Spleen (tissue), 11 donors: ENCODE results near the gene PDE6G. TPM values are rescaled to one million over a fixed set of nuclear protein-coding genes. Genes with fewer than 3 reads are reported as not detected.

ENCODE experiments used
- DNase-seq: peaks from one replicate; pipeline ENCODE4 v3.0.0-alpha.2; 2020
- H3K27ac ChIP-seq, 8 donors: fragments of 200-600 bp; sonication (generic) in 7 of 8; 1 replicate in 4 of 8; 2 replicates in 4 of 8; pipeline versions ENCODE4 v1.5.0 to v1.8.0; 2016 to 2021; ENCODE audit warnings: inconsistent platforms in 4 of 8, mild to moderate bottlenecking in 4 of 8, moderate library complexity in 1 of 8
- H3K27me3 ChIP-seq, 7 donors: fragments of 200-600 bp; sonication (generic) in 6 of 7; replicated peaks in 1 of 7; 1 replicate in 4 of 7; 2 replicates in 3 of 7; pipeline versions ENCODE4 v1.5.0 to v1.8.0; 2016 to 2021; ENCODE audit warnings: inconsistent platforms in 3 of 7, mild to moderate bottlenecking in 1 of 7
- H3K36me3 ChIP-seq, 6 donors: fragments of 200-600 bp; sonication (generic) in 5 of 6; 1 replicate in 4 of 6; 2 replicates in 2 of 6; pipeline versions ENCODE4 v1.5.0 to v1.8.0; 2016 to 2021; ENCODE audit warnings: inconsistent platforms in 2 of 6
- H3K4me1 ChIP-seq, 6 donors: fragments of 200-600 bp; sonication (generic) in 5 of 6; 1 replicate in 3 of 6; 2 replicates in 3 of 6; pipeline versions ENCODE4 v1.5.0 to v1.8.0; 2016 to 2021; ENCODE audit warnings: inconsistent platforms in 3 of 6
- H3K4me3 ChIP-seq, 8 donors: fragments of 200-600 bp; sonication (generic) in 7 of 8; 1 replicate in 4 of 8; 2 replicates in 4 of 8; pipeline versions ENCODE4 v1.5.0 to v1.8.0; 2016 to 2021; ENCODE audit warnings: inconsistent platforms in 4 of 8, mild to moderate bottlenecking in 4 of 8, moderate library complexity in 2 of 8
- H3K9me3 ChIP-seq, 8 donors: fragments of 200-600 bp; sonication (generic) in 7 of 8; 1 replicate in 4 of 8; 2 replicates in 4 of 8; pipeline versions ENCODE4 v1.5.0 to v1.8.0; 2016 to 2021; ENCODE audit warnings: inconsistent platforms in 4 of 8
- POLR2A ChIP-seq, 3 donors: fragments of 450-650 bp; IDR thresholded peaks; one replicate each; pipeline ENCODE4 v1.5.1; 2017; ENCODE audit warnings: antibody characterized with exemption in 3 of 3, mild to moderate bottlenecking in 1 of 3
- POLR2AphosphoS5 ChIP-seq, 3 donors: sonication (generic); formaldehyde crosslinking; IDR thresholded peaks; one replicate each; pipeline ENCODE4 v1.5.1; 2017; ENCODE audit warnings: antibody characterized with exemption in 3 of 3
- WGBS, 5 donors: extraction: QIAGEN DNeasy Blood & Tissue Kit in 3 of 5; methylation state at CpG; one replicate each; pipeline versions ENCODE4 v1.1.5 to v1.1.7; 2013 to 2018; 5-methylcytosine and 5-hydroxymethylcytosine counted together
- intact Hi-C: fragments of 100-400 bp; cut with DNase I; formaldehyde crosslinking; loops from one replicate; pipeline ENCODE4 v1.15.0; 2023; ENCODE audit warnings: low total_unique reads
- polyA plus RNA-seq, 3 donors: library from polyadenylated mRNA; stranded (reverse); fragments of 200-250 nt; gene quantifications; one replicate each; pipeline ENCODE4 v1.2.1, GENCODE V29; 2013
- total RNA-seq, 7 donors: library from RNA; depleted of rRNA in 3 of 7; stranded (reverse); fragments of >200 nt in 3 of 7; fragmentation: NEBNext Ultra II Directional in 4 of 7; extraction: Animal tissue kit (Norgen Biotek cat#: 25700) in 4 of 7; gene quantifications; one replicate each; pipeline versions ENCODE4 v1.1.0 to v1.2.1, GENCODE V29; 2016 to 2021
- TF ChIP-seq, protein P1 (sequence below), 11 experiments: fragments of 200-600 bp in 7 of 11; fragments of 450-650 bp in 4 of 11; sonication (generic) in 4 of 11; IDR thresholded peaks in 8 of 11; conservative IDR thresholded peaks in 3 of 11; 1 replicate in 7 of 11; 2 replicates in 4 of 11; pipeline versions ENCODE4 v1.4.0 to v1.8.0; 2016 to 2021; ENCODE audit warnings: antibody characterized with exemption in 11 of 11, inconsistent platforms in 4 of 11, mild to moderate bottlenecking in 1 of 11
- donor health status: healthy with polysubstance abuse.
- donor health status: DM: no; HTN: no; CAD: no; lungs with moderate emphysema.
- donor health status: DM: no; HTN: no; CAD: no.
- donor health status: Bipolar disorder and iron deficiency.
- donor health status: healthy.
- donor health status: DM: no; HTN: no; CAD: no.
- donor health status: DM: yes; HTN: yes; CAD: no.

Gene PDE6G
- total and polyA plus RNA-seq, 10 donors, result 6.7 to 27.0 (median 19.4) TPM

DNA sequence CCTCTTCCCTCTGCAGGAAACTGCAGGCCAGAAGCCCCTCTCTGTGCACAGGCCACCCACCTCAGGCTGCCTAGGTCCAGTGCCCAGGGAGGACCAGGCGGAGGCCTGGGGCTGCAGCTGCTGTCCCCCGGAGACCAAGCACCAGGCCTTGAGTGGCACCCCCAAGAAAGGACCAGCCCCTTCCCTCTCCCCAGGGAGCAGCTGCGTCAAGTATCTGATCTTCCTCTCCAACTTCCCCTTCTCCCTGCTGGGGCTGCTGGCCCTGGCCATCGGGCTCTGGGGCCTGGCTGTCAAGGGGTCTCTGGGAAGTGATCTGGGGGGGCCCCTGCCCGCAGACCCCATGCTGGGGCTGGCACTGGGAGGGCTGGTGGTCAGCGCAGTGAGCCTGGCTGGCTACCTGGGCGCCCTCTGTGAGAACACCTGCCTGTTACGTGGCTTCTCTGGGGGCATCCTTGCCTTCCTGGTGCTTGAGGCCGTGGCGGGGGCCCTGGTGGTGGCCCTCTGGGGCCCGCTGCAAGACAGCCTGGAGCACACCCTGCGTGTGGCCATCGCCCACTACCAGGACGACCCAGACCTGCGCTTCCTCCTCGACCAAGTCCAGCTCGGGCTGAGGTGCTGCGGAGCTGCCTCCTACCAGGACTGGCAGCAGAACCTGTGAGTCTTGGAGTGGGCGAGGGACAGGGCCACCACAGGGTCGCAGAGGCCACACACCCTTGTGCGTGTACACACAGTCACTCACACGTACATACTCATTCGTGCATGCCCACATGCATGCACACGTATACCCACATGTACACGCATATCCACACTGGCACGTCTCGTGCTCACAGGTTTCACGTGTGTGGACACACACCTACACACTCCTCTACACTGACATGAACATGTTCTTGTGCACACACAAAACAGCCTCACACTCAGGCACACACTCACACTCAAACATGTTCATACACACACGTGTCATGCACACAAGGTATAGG, 11.1 kb downstream of the PDE6G start:
- peaks cover 0 to 34% (median 26%) of the 10 kb centered on the region in 7 donors for H3K27me3 ChIP-seq
- peaks cover 0 to 11% (median 0%) of the 10 kb centered on the region in 8 donors for H3K9me3 ChIP-seq
- H3K4me1 ChIP-seq, result peaks cover 0 to 4% (median 0%) of the 10 kb centered on the region in 6 donors
- no peak overlapping the region for H3K4me3 ChIP-seq
- intact Hi-C loops, result no loop called here
- no peaks in the 10 kb centered on the region for H3K36me3 ChIP-seq
- no peak overlapping the region for H3K27ac ChIP-seq
- 79 to 87% (median 82%) methylated on average over 17 to 29 of the region's 29 CpGs for WGBS, 5 donors
- no peak for DNase-seq
- TF ChIP-seq POLR2AphosphoS5 (IDR thresholded peaks at IDR 0.05) (no peak), POLR2A (IDR thresholded peaks at IDR 0.05) (no peak)
- TF ChIP-seq, protein P1, sequence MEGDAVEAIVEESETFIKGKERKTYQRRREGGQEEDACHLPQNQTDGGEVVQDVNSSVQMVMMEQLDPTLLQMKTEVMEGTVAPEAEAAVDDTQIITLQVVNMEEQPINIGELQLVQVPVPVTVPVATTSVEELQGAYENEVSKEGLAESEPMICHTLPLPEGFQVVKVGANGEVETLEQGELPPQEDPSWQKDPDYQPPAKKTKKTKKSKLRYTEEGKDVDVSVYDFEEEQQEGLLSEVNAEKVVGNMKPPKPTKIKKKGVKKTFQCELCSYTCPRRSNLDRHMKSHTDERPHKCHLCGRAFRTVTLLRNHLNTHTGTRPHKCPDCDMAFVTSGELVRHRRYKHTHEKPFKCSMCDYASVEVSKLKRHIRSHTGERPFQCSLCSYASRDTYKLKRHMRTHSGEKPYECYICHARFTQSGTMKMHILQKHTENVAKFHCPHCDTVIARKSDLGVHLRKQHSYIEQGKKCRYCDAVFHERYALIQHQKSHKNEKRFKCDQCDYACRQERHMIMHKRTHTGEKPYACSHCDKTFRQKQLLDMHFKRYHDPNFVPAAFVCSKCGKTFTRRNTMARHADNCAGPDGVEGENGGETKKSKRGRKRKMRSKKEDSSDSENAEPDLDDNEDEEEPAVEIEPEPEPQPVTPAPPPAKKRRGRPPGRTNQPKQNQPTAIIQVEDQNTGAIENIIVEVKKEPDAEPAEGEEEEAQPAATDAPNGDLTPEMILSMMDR (IDR thresholded peaks at IDR 0.05 in 8 of 11, conservative IDR thresholded peaks at IDR 0.05 in 3 of 11), result no peak

DNA sequence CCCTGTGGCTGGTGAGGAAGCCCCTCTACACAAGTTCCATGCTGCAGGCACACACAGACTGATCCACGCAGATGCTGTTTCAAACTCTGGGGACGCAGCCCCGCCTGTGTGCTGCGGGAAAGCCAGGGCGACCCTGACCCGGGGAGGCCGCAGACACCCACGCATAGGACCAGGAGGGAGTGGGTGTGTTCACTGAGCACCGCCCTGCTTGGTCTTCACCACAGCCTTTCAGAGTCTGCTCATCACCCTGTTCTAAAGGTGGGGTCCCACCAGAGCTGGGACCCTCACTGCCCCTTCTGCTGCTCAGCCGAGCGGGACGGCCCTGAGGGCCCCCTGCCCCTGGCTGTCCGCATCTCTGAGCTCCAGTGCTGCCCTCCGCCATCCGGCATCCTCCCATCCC, 11.8 kb downstream of the PDE6G start:
- no peak overlapping the region for H3K27ac ChIP-seq
- peaks cover 0 to 4% (median 0%) of the 10 kb centered on the region in 6 donors for H3K4me1 ChIP-seq
- peaks cover 0 to 11% (median 0%) of the 10 kb centered on the region in 8 donors for H3K9me3 ChIP-seq
- 88 to 94% (median 92%) methylated on average over 6 to 15 of the region's 15 CpGs for WGBS, 5 donors
- intact Hi-C loops, result no loop called here
- H3K27me3 ChIP-seq, result peaks cover 0 to 27% (median 20%) of the 10 kb centered on the region in 7 donors
- no peak for TF ChIP-seq POLR2AphosphoS5 (IDR thresholded peaks at IDR 0.05)
- TF ChIP-seq POLR2A (IDR thresholded peaks at IDR 0.05), result no peak
- TF ChIP-seq, protein P1 (IDR thresholded peaks at IDR 0.05 in 8 of 11, conservative IDR thresholded peaks at IDR 0.05 in 3 of 11), result no peak
- no peak overlapping the region for H3K4me3 ChIP-seq
- DNase-seq, result no peak
- no peaks in the 10 kb centered on the region for H3K36me3 ChIP-seq

DNA sequence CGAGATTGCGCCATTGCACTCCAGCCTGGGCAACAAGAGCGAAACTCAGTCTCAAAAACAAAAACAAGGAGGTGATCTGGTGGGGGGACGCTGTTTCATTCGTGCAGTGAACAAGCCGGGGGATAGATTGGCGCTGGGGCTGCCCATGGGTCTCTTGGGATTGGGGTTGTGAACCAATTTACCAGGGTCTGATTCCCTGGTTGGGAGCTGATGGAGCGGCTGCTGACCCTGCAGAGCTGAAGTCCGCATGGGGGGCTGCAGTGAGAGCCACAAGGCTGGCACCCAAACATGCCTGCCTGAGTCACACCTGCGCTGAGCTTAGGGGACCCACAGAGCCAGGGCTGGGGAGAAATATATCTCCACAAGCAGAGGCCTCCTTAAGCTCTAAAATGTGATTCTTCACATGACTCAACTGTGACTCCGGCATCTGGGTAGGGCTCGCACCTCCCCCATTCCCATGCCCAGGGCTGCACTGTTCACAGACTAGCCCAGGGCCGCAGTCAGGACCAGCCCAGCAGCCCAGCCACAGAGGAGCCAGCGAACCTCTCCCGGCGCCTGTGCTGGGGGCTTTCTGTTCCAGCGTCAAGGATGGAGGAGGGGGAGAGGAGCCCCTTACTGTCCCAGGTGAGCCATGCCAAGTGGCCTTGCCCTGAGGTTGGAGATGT, 14.4 kb downstream of the PDE6G start:
- peaks cover 0 to 9% (median 7%) of the 10 kb centered on the region in 6 donors for H3K4me1 ChIP-seq
- H3K9me3 ChIP-seq, result no peaks in the 10 kb centered on the region
- peaks cover 0 to 1% (median 0%) of the 10 kb centered on the region in 7 donors for H3K27me3 ChIP-seq
- TF ChIP-seq, protein P1 (IDR thresholded peaks at IDR 0.05 in 8 of 11, conservative IDR thresholded peaks at IDR 0.05 in 3 of 11), result no peak
- no peak for TF ChIP-seq POLR2AphosphoS5 (IDR thresholded peaks at IDR 0.05)
- TF ChIP-seq POLR2A (IDR thresholded peaks at IDR 0.05), result no peak
- WGBS, 5 donors, result 91 to 95% (median 94%) methylated on average over 8 to 17 of the region's 17 CpGs
- H3K27ac ChIP-seq, result no peak overlapping the region
- no peak overlapping the region for H3K4me3 ChIP-seq
- no peak for DNase-seq
- H3K36me3 ChIP-seq, result no peaks in the 10 kb centered on the region
- intact Hi-C loops, result no loop called here

DNA sequence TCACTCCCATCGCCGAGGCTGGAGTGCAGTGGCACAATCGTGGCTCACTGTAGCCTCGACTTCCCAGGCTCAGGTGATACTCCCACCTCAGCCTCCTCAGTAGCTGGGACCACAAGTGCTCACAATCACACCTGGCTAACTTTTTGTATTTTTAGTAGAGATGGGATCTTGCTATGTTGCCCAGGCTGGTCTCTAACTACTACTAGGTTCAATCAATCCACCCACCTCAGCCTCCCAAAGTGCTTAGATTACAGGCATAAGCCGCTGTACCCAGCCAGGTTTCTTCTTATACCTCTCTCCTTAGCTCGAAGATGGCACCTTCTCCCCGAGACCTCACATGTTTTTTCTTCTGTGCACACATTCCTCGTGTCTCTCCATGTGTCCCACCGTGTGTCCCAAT, 16.3 kb downstream of the PDE6G start:
- intact Hi-C loops, result no loop called here
- no peak overlapping the region for H3K27ac ChIP-seq
- H3K4me3 ChIP-seq, result no peak overlapping the region
- 93 to 96% (median 93%) methylated on average over 9 of the region's 9 CpGs for WGBS, 5 donors
- no peaks in the 10 kb centered on the region for H3K9me3 ChIP-seq
- DNase-seq, result no peak
- H3K27me3 ChIP-seq, result no peaks in the 10 kb centered on the region
- H3K4me1 ChIP-seq, result peaks cover 12 to 24% (median 22%) of the 10 kb centered on the region in 6 donors
- no peak for TF ChIP-seq POLR2A (IDR thresholded peaks at IDR 0.05)
- TF ChIP-seq POLR2AphosphoS5 (IDR thresholded peaks at IDR 0.05), result no peak
- TF ChIP-seq, protein P1 (IDR thresholded peaks at IDR 0.05 in 8 of 11, conservative IDR thresholded peaks at IDR 0.05 in 3 of 11), result no peak
- H3K36me3 ChIP-seq, result no peaks in the 10 kb centered on the region
